Central memory CD8-positive, alpha-beta T cell (primary cell): Measurements from ENCODE around the gene ARL3.
A peak's percentile ranks its signal among the peaks of the same experiment; 100 is the strongest.
"Not testable (repeated sequence)": the region's sequence is repeated elsewhere in the genome, so short reads cannot be mapped to it uniquely, and the experiment has no call there.

Source experiments
- ATAC-seq: fragments of 150-1000 bp; cut with Tn5 transposase; replicated peaks from 2 replicates; pipeline ENCODE4 v1.10.0; 2022; ENCODE audit warnings: mild to moderate bottlenecking, moderate FRiP score, moderate number of reproducible peaks; ENCODE audit not compliant: poor library complexity, severe bottlenecking; ENCODE audit errors: extremely low read depth
- DNase-seq, 2 donors: peaks; one replicate each; pipeline ENCODE4 v3.0.0; 2021; ENCODE audit warnings: low spot score in 2 of 2
- H3K27ac Mint-ChIP-seq: one replicate; pipeline ENCODE4 v1.8.0; 2022; ENCODE audit warnings: low read depth, mild to moderate bottlenecking, moderate library complexity, mixed read lengths
- H3K27me3 Mint-ChIP-seq: one replicate; pipeline ENCODE4 v1.8.0; 2022; ENCODE audit warnings: mixed read lengths
- H3K36me3 Mint-ChIP-seq: one replicate; pipeline ENCODE4 v1.8.0; 2022; ENCODE audit warnings: mild to moderate bottlenecking, moderate library complexity, mixed read lengths; ENCODE audit not compliant: insufficient read depth
- H3K4me1 Mint-ChIP-seq: one replicate; pipeline ENCODE4 v1.8.0; 2022; ENCODE audit warnings: mixed read lengths
- H3K4me3 Mint-ChIP-seq: one replicate; pipeline ENCODE4 v1.8.0; 2022; ENCODE audit warnings: mild to moderate bottlenecking, moderate library complexity, mixed read lengths
- H3K9me3 Mint-ChIP-seq: one replicate; pipeline ENCODE4 v1.8.0; 2022; ENCODE audit warnings: mixed read lengths

ARL3 gene

DNA sequence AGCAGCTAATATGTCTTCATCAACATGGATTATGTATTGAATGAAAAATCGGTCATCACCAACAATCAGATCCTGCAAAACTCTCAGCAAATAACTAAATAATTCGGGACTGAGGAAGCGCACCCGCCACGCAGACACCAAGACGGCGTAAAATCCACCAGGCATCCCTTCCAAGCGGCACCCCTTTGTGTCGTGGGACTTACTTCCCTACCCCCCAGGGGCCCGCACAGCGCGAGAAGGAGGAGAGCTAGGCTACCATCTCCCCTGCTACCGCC lies 721 bp downstream of the ARL3 start:
- Mint-ChIP-seq H3K27me3 (no peaks in the 10 kb centered on the region), H3K9me3 (no peaks in the 10 kb centered on the region), H3K36me3 (peaks cover 12% of the 10 kb centered on the region), H3K27ac (peak overlapping the region; percentile 93), H3K4me1 (peaks cover 42% of the 10 kb centered on the region), H3K4me3 (peak overlapping the region; percentile 97)
- DNase-seq (no peak), ATAC-seq (peak; percentile 68)

GRCh38 chr10:102712843-102713538 lies 1.2 kb downstream of the ARL3 start:
- H3K27ac Mint-ChIP-seq, result peak overlapping the region; percentile 93
- peaks cover 42% of the 10 kb centered on the region for H3K4me1 Mint-ChIP-seq
- peaks cover 12% of the 10 kb centered on the region for H3K36me3 Mint-ChIP-seq
- no peak for ATAC-seq
- H3K9me3 Mint-ChIP-seq, result no peaks in the 10 kb centered on the region
- H3K4me3 Mint-ChIP-seq, result peak overlapping the region; percentile 97
- no peaks in the 10 kb centered on the region for H3K27me3 Mint-ChIP-seq
- DNase-seq, result no peak

DNA sequence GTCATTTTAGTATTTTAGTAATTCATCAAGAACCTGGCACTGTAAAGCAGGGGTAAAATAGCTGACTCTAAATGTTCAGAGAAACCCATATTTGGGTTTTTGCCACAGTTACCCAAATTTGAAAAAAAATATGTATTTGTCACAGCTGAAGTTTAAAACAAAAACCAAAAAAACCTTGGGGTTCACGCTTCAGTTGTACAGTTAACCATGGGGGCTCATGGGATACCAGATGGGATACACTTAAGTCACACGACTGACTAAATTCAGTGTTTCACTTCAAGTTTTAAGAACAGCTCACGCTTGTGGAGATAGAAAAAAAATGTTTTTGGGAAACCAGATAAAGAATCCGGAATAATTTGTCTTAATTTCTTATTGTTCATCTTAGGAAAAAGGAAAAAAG lies 2.1 kb downstream of the ARL3 start:
- ATAC-seq (no peak), DNase-seq (no peak)
- no peaks in the 10 kb centered on the region for H3K27me3 Mint-ChIP-seq
- H3K4me1 Mint-ChIP-seq, result peaks cover 42% of the 10 kb centered on the region
- H3K9me3 Mint-ChIP-seq, result no peaks in the 10 kb centered on the region
- H3K27ac Mint-ChIP-seq, result peak overlapping the region; percentile 9
- peaks cover 10% of the 10 kb centered on the region for H3K36me3 Mint-ChIP-seq
- peak overlapping the region; percentile 97 for H3K4me3 Mint-ChIP-seq

- no peaks in the 10 kb centered on the region for H3K9me3 Mint-ChIP-seq
- H3K4me3 Mint-ChIP-seq, result no peak overlapping the region
- no peak for DNase-seq
- peak overlapping the region; percentile 9 for H3K27ac Mint-ChIP-seq
- H3K27me3 Mint-ChIP-seq, result no peaks in the 10 kb centered on the region
- no peak for ATAC-seq
- H3K36me3 Mint-ChIP-seq, result peaks cover 10% of the 10 kb centered on the region
- peaks cover 36% of the 10 kb centered on the region for H3K4me1 Mint-ChIP-seq
These were observed 3.6 kb downstream of the ARL3 start for GRCh38 chr10:102710609-102711008.

DNA sequence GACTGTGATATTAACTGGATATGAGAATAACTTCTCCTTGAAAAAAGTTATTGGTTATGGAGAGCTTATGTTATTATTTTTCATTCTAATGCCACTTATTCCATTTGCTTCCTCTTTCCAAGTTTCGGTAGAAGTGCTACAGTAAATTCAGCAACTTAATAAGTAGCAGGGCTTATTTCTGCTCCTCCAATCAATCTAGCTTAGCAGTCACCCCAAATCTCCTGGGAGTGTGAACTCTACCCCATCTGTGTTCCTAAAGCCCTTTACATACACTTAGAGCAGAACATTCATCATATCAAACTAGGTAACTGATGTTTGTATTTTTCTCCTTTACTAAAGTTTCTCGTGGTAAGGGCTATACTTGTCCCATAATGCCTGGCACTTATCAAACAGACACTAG lies 8.7 kb downstream of the ARL3 start:
- Mint-ChIP-seq H3K27ac (no peak overlapping the region), H3K9me3 (no peaks in the 10 kb centered on the region), H3K4me1 (peaks cover 1% of the 10 kb centered on the region), H3K4me3 (no peak overlapping the region), H3K36me3 (peaks cover 6% of the 10 kb centered on the region), H3K27me3 (no peaks in the 10 kb centered on the region)
- DNase-seq (no peak), ATAC-seq (no peak)

GRCh38 chr10:102704915-102705314 lies 9.3 kb downstream of the ARL3 start:
- no peak overlapping the region for H3K27ac Mint-ChIP-seq
- no peak for DNase-seq
- no peaks in the 10 kb centered on the region for H3K27me3 Mint-ChIP-seq
- H3K4me3 Mint-ChIP-seq, result no peak overlapping the region
- ATAC-seq, result no peak
- H3K4me1 Mint-ChIP-seq, result no peaks in the 10 kb centered on the region
- no peaks in the 10 kb centered on the region for H3K9me3 Mint-ChIP-seq
- peaks cover 6% of the 10 kb centered on the region for H3K36me3 Mint-ChIP-seq

GRCh38 chr10:102702742-102703141 lies 11.5 kb downstream of the ARL3 start:
- H3K4me3 Mint-ChIP-seq, result no peak overlapping the region
- no peaks in the 10 kb centered on the region for H3K27me3 Mint-ChIP-seq
- peaks cover 16% of the 10 kb centered on the region for H3K36me3 Mint-ChIP-seq
- ATAC-seq (no peak), DNase-seq (no peak)
- H3K4me1 Mint-ChIP-seq, result no peaks in the 10 kb centered on the region
- H3K27ac Mint-ChIP-seq, result no peak overlapping the region
- H3K9me3 Mint-ChIP-seq, result no peaks in the 10 kb centered on the region

- no peak for ATAC-seq
- H3K4me1 Mint-ChIP-seq, result no peaks in the 10 kb centered on the region
- H3K9me3 Mint-ChIP-seq, result no peaks in the 10 kb centered on the region
- no peak overlapping the region for H3K4me3 Mint-ChIP-seq
- H3K27ac Mint-ChIP-seq, result no peak overlapping the region
- H3K27me3 Mint-ChIP-seq, result no peaks in the 10 kb centered on the region
- no peak for DNase-seq
- peaks cover 19% of the 10 kb centered on the region for H3K36me3 Mint-ChIP-seq
These were observed 12.4 kb downstream of the ARL3 start for GRCh38 chr10:102701796-102702195.

DNA sequence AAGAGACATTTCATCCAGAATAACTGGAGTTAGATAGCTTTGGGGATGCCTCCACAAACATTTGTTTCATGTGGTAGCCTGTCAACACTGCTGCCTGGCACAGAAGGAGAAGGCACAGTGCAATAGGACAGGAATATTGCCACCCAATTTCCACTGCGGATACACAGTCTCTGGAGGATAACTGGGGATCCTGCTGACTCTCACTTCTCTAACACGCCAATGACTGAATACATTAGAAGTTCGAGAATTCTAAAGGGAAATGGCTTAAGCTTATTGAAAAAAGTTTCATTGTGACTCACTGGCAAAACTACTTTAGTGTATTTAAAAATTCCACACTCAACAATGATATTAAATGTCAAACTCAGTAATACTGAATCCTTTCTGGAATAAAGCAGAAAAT lies 12.9 kb downstream of the ARL3 start:
- no peaks in the 10 kb centered on the region for H3K9me3 Mint-ChIP-seq
- no peak overlapping the region for H3K27ac Mint-ChIP-seq
- no peak for DNase-seq
- ATAC-seq, result no peak
- peaks cover 22% of the 10 kb centered on the region for H3K36me3 Mint-ChIP-seq
- no peaks in the 10 kb centered on the region for H3K4me1 Mint-ChIP-seq
- H3K27me3 Mint-ChIP-seq, result no peaks in the 10 kb centered on the region
- H3K4me3 Mint-ChIP-seq, result no peak overlapping the region

DNA sequence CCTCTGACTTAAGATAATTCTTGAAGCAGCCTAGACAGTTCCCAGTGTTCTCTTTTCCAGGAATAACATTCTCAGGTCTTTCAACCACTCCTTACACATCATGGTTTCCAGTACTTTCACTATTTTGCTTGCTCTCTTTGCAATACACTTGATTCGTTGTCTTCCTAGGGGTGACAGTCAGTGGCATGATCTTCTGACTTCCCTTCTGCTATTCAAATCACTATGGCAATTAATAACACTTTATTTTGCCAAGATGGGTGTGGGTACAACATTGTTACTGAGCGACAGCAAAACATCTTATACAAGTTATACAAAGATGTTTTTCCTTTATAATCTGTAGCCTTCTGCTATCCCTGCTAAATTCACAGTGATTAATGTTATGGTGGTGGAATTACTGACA lies 15.3 kb downstream of the ARL3 start:
- Mint-ChIP-seq H3K27me3 (no peaks in the 10 kb centered on the region), H3K4me1 (no peaks in the 10 kb centered on the region), H3K36me3 (peaks cover 31% of the 10 kb centered on the region), H3K27ac (no peak overlapping the region), H3K4me3 (no peak overlapping the region), H3K9me3 (no peaks in the 10 kb centered on the region)
- DNase-seq (no peak), ATAC-seq (no peak)

DNA sequence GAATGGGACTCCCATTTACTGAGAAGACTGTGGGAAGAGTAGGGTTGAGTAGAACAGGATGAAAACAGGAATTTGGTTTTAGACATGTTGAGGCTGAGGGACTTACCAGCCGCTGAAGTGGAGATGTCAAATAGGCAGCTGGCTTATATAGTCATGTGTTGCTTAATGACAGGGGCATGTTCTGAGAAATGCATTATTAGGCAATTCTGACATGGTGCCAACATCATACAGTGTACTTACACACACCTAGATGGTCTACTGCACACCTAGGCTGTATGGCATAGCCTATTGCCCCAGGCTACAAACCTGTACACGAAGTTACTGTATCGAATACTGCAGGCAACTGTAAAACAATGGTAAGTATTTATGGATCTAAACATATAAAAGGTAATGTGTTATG lies 17.5 kb downstream of the ARL3 start:
- peaks cover 31% of the 10 kb centered on the region for H3K36me3 Mint-ChIP-seq
- DNase-seq, result no peak

GRCh38 chr10:102695401-102695800 lies 18.8 kb downstream of the ARL3 start:
- H3K9me3 Mint-ChIP-seq, H3K27ac Mint-ChIP-seq, DNase-seq, H3K4me3 Mint-ChIP-seq, ATAC-seq, H3K27me3 Mint-ChIP-seq, H3K4me1 Mint-ChIP-seq: not testable (repeated sequence)
- peaks cover 29% of the 10 kb centered on the region for H3K36me3 Mint-ChIP-seq

More for the DNA sequence above, 17.5 kb downstream of the ARL3 start:
- Mint-ChIP-seq H3K9me3 (no peaks in the 10 kb centered on the region), H3K27me3 (no peaks in the 10 kb centered on the region), H3K27ac (no peak overlapping the region), H3K4me3 (no peak overlapping the region), H3K4me1 (no peaks in the 10 kb centered on the region)
- ATAC-seq, result no peak

DNA sequence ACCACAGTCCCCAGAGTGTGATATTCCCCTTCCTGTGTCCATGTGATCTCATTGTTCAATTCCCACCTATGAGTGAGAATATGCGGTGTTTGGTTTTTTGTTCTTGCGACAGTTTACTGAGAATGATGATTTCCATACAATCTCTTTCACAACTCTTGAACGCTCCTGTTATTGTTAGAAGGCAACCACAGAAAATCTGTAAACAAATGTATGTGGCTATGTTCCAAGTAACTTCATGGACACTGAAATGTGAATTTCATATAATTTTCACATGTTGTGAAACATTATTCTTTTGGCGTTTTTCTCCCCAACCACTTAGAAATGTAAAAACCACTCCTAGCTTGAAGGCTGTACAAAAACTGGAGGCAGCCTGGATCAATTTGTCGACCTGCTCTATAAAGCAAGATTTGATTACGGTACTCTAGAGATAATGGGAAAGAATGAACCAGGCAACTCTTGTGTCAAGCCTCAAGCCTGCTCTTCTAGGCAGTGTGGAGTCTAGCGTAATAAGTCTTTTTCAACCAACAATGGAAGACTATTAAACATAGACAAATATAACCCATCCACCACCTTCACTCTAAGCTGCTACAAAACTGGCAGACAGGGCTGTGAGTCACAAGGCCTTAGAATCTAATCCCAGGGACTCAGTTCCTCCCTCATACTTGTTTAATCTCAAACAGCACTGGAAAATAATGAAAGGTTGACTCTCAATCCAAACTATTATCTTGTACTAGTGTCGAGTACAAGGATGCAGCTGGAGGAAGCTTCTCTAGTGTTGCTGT lies 22.7 kb downstream of the ARL3 start:
- ATAC-seq (no peak), DNase-seq (no peak)
- H3K9me3 Mint-ChIP-seq, result no peaks in the 10 kb centered on the region
- H3K36me3 Mint-ChIP-seq, result peaks cover 13% of the 10 kb centered on the region
- no peak overlapping the region for H3K27ac Mint-ChIP-seq
- H3K4me1 Mint-ChIP-seq, result no peaks in the 10 kb centered on the region
- no peak overlapping the region for H3K4me3 Mint-ChIP-seq
- no peaks in the 10 kb centered on the region for H3K27me3 Mint-ChIP-seq
